ENCODE data around the gene PLEKHM1.
A peak's percentile ranks its signal among the peaks of the same experiment; 100 is the strongest.
"Not testable (repeated sequence)": the region's sequence is repeated elsewhere in the genome, so short reads cannot be mapped to it uniquely, and the experiment has no call there.

PLEKHM1 gene

DNA sequence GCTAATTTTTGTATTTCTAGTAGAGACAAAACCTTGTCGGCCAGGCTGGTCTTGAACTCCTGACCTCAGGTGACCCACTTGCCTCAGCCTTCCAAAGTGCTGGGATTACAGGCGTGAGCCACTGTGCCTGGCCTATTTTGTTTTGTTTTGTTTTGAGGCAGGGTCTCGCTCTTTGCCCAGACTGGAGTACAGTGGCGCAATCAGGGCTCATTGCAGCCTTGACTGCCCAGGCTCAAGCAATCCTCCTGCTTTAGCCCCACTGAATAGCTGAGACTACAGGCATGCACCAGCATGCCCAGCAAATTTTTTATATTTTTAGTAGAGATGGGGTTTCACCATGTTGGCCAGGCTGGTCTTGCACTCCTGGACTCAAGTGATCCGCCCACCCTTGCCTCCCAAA lies 30.1 kb downstream of the PLEKHM1 start:
- not testable (repeated sequence) for DNase-seq

DNA sequence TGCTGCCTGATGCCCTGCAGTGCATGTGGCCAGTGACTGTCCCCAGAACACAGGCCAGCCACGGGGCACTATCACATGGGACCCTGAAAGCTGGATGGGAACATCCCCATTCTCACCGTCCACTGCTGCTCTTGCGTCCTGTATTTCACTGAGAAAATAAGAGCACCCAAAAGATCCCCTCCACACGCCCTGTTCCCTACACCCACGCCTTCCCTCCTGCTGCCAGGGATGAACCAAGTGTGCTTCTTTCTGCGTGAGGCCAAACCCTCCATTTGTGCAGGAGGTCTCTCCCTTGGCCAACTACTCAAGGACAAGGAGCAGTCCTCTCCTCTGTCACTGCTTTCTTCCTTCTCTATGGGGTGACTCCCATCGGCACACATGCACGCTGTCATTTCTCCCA lies 36.2 kb downstream of the PLEKHM1 start:
- not testable (repeated sequence) for DNase-seq

DNA sequence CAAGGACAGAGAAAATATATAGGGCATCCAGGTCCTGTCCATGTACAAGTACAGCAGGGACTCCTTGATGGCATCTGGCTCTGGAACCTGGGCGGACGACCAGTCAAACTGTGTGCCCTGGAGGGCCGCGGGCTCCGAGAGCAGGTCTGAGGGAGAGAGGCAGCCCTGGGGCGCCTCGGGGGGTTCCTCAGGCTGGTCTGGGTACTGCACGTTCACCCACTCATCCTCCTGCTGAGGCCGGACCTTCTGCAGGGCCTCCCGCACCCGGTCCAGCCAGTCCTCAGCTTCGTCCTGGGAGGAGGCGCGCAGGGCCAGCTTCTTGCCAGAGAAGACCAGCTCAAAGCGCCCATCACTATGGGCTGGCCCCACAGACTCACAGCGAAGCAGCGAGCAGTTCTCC lies 36.8 kb downstream of the PLEKHM1 start:
- not testable (repeated sequence) for DNase-seq

DNA sequence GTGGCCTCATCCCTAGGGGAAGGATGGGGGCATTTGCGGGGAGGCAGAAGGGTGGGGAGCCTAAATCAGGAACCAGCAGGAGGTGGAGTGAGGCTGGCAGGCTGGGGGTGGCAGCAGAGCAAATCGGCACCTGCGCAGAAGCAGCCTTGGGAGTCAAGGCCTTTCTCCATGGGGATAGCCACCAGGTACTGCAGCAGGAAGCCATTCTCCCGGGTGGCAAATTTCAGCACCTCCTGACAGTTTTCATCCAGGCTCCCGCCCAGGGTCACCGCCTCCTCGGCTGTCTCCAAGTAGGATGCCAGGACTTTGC lies 37.3 kb downstream of the PLEKHM1 start:
- DNase-seq = not testable (repeated sequence)

DNA sequence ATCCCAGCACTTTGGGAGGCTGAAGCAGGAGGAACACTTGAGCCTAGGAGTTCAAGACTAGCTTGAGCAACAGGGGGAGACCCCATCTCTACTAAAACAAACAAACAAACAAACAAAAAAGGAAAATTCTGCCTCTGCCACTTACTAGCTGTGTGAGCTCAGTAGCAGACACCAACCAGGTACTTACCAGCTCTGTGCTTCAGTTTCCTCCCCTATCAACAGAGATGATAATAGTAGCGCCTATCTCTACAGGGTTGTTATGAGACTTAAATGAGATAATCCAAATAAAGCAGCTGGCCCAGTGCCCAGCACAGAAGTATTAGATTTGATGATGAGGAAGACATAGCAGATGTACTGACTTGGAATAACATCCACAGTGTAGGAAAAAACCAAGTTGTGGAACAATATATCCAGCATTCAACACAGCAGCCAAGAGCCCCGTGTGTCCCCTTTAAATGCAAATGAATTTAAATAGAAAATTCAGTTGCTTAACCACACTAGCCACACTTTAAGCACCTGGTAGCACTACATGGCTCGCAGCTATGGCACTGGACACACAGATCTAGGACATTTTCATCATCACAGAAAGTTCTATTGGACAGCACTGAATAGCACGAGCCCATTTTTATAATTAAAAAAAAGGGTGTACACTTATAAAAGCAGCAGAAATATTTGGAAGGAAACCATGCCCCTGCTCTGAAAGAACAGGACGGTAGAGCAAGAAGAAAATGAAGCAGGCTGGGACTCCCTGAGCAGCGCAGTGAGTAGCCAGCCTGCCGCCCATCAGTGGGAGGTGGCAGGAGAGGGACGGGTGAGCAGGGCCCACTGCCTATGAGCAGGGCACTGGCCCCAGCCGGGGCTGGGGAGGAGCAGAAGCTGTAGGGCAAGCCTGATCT lies 37.9 kb downstream of the PLEKHM1 start:
- DNase-seq = not testable (repeated sequence)

DNA sequence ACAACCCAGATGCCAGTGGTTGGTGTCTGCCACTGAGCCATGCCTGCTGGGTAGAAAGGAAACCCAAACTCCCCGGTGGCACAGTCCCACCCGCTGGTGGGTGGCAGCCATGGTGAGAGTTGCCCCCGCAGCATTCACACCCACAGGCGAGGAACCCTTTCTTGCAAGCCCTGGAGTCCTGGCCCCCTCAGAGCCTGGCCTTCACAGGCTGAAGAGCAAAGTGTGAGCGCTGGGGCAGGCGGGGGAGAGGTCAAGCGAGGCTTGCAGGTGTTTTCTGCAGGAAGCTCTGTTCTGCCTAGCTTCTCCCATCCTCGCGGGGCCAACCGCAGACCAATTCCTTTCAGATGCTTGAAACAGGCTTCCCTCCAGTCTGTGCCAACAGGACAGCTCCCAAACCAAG lies 38.9 kb downstream of the PLEKHM1 start:
- DNase-seq = not testable (repeated sequence)

DNA sequence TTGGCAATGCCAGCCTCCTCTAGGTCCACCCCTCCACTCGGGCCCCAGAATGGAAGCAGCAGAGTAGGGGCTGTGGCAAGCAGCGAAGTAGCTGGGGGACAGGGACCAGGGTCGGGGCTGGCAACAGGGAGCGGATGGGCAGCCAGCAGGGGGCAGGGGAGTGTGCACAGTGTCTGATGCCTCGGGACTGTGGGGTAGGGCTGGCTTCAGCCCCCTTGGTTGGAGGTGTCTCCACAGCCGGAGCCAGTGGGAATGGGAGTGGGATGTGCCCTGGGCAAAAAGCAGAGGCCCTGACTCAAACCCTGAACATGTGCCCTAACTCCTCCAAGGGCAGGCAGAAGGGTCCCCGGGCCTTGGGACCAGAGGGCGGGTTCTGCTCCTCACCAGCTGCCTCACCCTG lies 39.4 kb downstream of the PLEKHM1 start:
- DNase-seq = no peak

DNA sequence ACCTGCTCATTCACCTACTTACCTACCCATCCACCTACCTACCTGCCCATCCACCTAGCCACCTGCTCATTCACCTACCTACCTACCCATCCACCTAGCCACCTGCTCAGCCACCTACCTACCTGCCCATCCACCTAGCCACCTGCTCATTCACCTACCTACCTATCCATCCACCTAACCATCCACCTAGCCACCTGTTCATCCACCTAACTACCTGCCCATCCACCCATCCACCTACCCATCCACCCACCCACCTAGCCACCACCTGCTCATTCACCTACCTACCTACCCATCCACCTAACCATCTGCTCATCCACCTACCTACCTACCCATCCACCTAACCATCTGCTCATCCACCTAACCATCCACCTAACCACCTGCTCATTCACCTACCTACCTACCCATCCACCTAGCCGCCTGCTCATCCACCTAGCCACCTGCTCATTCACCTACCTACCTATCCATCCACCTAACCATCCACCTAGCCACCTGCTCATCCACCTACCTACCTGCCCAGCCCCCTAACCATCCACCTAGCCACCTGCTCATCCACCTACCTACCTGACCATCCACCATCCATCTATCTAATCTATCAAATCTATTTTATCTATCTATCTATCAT lies 40.7 kb downstream of the PLEKHM1 start:
- not testable (repeated sequence) for DNase-seq

DNA sequence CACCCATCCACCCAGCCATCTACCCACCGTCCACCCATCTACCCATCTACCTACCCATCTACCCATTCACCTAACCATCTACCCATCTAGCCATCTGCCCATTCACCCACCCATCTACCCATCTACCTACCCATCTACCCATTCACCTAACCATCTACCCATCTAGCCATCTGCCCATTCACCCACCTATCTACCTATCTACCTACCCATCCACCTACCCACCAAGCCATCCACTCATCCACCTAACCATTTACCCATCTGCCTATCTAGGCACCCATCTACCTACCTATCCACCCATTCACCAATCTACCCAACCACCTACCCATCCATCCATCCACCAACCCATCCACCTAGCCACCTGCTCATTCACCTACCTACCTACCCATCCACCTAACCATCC lies 41.3 kb downstream of the PLEKHM1 start:
- not testable (repeated sequence) for DNase-seq

DNA sequence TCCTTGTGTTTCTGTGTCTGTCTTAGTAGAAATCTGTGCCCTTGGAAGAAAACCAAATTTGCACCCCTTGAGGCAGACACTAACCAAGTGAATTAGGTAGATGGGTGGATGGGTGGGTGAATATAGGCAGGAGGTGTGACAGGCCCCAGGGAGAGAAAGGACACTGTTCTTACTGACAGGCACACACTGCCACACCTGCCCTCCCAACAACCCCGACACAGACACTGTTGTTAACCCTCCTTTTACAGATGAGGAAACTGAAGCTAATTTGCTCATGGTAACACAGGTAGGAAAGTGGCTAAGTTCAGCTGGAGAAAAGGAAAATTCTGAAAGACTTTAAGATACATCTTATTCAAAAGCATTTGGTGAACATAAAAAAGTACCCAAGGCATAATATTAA lies 42.0 kb downstream of the PLEKHM1 start:
- not testable (repeated sequence) for DNase-seq

DNA sequence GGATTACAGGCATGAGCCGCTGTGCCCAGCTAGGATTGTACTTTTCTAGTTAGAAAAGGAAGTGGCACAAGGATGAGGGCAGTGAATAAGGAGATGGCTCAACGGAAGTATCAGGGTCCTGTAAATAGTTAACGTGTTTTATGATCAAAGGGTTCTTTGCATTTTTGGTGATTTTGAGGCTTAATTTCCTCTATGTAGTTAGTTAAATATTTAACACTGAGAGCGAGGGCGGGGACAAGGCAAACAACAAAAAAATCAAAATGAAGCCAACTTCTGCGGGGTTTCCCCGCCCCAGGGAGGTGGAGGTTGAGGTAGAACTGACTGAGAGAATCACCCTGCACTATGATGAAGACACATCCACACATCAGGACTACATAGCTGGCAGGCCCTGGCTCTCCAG lies 42.5 kb downstream of the PLEKHM1 start:
- not testable (repeated sequence) for DNase-seq

DNA sequence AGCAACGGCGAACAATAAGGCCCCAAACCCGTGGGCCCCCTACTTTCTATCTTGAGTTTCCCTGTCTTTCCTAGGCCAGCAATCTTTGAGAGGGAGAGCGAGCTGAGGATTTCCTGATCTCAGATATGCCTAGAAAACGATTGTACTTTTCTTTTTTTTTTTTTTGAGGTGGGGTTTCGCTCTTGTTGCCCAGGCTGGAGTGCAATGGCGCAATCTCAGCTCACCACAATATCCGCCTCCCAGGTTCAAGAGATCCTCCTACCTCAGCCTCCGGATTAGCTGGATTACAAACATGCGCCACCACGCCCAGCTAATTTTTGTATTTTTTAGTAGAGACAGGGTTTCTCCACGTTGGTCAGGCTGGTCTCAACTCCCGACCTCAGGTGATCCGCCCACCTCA lies 42.9 kb downstream of the PLEKHM1 start:
- not testable (repeated sequence) for DNase-seq

DNA sequence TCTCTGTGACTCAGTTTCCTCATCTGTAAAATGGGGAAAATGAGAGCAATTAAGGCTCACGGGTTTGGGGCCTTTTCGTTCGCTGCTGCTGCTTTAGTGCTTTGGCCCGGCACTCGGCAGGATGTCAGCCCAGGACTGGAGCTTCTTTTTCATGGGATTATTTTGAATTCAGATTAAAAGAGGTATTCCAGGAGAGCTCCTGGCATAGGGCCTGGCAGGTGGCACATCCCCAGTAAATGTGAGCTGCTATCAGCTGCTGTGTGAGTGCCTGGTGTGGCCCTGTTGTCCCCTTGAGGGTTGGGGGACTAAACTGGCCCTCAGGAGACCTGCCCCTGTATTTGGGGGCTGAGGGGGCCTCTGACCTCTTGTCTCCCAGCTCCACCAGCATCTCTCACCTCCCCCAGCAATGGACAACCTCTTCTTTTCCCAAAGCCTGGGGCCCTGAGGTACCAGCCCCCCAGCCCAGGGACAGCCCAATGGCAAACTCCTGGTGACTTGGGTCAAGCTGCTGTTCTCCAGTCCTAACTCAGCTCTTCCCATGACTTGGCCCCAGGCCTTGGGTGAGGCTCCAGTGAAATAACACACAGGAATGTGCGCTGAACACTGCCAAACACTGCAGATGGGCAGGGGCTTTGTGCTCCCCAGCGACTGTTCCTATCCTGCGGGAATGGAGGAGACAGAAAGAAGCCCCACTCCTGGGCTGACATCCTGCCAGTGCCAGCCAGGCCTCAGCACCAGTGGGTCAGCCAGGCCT lies 43.5 kb downstream of the PLEKHM1 start:
- not testable (repeated sequence) for DNase-seq

DNA sequence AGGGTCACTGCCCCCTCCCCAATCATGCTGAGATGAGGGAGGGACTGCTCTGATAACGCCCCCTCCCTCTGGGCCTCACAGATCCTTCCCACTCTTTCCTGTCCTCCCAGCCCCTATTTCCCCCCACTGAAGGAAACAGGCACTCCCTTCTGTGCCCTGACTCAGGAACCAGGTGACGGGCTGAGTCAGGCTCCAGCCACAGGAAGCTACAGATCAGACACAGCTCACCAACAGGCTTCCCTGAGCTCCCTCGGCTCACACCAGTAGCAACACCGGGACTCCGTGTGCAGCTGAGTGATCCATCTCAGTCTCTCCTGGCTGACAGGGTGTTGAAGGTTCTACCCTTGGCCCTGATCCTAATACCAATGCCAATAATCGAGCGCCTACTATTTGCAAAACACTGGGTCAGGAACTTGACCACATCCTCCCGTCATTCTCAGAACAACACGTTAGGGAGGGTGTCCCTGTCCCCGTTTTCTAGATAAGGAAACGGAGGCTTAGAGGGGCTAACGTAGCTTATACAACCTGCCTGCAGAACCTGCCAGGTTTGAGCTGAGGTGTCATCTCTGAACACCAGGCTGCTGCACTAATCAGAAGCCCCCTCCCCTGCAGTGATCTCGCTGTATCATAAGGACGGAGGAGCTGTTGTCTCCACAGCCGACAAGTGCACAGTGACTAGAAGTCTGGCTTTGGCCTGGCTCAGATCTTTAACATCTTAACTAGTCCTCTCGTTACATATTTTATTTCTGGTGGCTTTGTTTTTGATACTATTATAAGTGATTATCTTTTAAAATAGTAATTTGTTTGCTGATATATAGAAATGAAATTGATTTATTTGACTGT lies 44.4 kb downstream of the PLEKHM1 start:
- peak; percentile 56 for DNase-seq

DNA sequence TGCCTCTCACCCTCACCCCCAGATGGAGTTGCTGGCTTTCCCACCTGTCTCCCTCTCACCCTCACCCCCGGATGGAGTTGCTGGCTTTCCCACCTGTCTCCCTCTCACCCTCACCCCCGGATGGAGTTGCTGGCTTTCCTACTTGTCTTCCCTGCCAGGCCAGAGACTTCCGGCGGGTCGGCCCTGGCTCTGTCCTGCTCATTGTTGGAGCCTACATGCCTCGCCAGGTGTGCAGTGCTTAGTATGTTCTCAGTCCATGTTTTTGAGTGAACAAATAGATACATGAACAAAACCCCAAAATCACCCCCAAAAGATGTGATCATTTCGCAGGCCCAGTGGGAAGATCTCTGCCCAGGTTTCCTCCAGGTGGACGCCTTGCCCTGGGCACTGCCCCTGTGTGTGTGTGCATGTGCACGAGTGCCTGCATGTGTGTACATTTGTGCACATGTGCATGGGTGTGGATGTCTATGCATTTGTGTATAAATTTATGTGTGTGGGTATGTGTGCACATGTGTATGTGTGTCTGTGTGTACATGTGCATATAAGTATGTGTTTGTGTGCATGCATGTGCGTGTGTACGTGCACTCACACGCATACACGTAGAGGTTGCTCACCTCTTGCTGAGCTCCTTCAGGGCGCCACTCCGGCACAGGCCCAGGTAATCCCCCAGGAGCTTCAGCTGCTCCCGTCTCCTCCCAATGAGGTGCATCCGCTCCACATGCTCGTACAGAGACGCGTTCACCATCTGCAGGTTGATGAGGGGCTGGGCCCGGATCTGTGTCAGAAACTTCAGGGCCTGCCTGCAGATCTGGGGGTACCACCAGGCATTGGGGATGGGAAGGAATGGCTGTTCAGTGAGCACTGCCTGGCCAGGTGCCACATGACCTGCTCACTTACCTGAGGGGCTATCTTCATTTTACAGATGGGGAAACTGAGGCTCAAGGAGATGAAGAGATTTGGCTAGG lies 45.4 kb downstream of the PLEKHM1 start:
- not testable (repeated sequence) for DNase-seq

DNA sequence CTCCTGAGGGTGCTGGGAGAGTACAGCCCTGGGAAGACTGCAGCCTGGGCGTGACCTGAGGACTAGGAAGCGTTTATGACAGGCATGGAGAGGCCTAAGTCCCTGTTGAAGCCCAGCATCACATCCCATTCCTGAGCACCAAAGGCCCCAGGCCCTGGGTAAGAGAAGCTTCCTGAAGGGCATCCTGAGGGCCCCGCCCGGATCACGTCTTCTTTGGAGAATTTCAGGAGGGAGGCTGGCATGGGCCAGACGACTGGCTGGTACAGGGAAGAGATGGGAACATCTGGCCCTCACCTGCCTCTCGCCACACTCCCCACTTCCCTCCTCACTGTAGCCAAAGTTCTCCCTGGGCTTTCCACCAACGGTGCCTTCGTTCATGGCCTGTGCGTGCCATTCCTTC lies 46.2 kb downstream of the PLEKHM1 start:
- not testable (repeated sequence) for DNase-seq

DNA sequence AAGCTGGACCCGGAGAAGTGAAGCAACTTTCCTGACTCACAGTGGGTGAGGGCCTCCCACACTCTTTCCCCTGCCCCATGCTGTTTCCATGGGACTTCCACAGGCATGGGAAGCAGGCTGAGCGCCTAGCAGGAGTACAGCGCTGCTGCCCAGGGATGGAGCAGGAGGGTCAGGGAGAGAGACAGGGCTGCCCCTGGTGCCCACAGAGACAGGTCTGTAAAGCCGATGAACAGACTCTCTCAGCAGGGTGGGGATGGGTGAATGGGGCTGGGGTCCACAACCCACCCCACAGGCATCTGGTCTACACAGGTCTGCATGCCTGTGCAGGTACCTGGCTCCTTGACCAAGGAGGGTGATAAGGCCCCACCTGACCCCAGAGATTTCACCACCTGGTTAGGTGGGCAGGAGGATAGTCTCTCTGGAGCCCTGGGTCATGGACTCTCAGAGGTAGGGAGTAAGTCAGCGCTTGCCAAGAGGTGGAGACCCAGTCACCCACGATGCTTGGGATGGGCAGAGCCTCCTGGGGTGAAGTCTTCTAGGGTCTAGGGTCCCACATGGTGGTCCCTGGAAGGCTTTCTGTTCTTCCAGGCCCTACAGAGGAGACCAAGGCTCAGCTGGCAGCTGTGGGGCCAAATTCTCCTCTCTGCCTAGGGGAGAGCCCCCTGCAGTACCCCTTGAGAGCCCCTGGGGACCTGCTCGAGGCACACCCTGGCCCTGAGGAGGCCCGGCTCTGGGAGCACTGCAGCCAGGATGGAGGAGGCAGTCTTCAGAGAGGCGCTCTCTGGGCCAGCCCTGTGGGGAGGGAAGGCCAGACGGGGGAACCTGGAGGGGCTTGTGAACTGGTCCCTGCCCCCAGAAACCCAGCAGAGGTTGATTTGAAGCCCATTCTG lies 46.9 kb downstream of the PLEKHM1 start:
- not testable (repeated sequence) for DNase-seq

DNA sequence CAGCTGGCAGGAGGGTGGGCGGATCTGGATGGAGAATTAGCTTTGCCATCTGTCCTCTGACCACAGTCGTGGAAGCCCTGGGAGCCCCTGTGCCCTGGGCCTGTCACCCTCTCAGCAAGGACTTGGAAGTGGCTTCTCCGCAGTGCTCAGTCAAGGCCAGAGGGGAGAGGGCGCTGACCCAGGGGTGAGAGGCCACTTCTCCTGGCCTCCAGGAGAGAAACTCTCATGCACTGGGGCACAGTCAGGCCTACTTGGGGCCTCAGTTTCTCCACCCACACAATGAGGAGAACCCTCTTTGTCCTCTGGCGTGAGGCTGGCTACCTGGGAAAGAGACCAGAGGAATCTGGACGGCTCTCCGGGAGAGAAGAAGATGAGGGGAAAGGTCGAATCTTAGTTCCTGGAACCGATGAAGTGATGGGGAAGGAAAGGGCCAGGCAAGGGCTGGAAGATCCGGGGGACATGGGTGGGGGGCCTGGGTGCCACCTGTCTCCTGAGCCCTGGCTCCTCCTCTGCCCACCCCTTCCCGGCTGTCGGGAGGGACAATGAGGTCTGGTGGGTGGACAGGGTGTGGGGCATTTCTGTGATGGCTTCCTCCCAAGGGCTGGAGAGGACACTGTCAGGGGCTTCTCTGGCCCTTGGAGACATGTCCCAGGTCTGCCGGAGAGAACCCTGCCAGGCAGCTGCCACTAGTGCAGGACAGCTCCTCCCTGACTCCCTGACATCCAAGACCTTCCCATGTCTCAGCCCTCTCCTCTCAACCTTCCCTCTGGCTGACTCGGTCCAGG lies 48.8 kb downstream of the PLEKHM1 start:
- DNase-seq = no peak

DNA sequence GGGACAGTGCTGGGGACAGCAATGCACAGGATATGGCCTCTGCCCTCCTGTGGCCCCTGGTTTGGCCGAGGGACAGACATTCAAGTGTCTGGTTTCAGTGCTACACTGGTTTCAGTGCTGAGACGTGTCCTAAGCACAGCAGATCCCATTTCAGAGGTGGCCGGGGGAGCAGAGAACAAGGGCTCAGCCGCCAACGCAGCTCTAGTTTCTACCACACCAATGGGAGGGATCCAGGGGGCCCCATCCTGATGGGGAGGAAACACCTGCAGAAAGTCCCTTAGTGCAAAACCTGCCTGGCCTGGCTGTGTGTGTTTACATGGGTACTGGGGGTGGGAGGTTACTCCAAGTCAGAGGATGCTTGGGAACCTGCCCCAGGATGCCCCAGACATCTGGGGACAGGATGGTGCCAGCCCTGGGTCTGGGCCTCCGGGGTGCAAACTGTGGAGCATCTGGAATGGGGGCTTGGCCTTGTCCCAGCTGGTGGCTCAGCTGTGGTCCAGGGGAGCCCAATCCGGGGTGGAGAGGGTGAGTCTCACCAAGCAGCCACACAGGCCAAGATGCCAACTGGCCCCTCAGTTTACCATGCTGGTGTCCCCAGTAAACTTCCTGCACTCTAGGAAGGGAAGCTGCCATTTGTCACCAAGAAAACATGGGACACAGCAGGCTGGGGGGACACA lies 49.5 kb downstream of the PLEKHM1 start:
- DNase-seq = not testable (repeated sequence)
